Measurements from ENCODE around the gene ELK4.

The ELK4 gene

DNA sequence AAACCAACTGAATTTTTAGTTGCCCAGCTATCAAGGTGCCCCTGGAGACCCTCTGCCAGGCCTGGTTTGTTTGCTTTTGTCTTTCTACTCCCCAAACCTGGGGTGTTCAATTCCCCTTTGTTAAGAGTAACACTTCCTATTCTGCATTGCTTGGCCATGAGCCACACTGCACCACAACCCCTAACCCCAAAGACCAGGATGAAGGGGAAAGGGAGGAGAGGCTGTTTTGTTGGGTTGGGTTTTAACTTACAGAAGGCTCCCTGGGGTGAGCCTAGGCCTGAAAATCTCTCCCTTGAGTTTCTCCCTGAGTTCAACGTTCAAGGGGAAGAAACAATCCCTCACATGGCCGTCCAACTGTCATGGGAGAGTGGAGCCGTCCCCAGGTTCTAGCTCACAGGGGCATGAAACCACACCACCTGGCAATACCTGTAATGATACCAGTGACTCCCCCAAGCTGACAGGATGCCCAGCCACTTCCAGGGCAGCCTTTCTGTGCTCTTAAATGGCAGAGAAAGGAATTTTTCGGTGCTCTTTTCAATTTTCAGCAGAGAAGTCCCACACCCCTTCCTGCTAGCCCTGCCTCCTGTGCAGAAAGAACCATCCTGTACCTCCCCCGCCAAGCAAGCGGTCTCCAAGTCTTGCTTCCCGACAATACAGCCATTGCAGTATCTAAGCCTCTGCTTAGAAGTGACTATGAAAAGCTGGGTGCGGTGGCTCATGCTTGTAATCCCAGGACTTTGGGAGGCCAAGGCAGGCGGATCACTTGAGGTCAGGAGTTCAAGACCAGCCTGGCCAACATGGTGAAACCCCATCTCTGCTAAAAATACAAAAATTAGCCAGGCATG is 33.6 kb upstream of the ELK4 start:
- Mint-ChIP-seq H3K27ac (peak overlapping the region; percentile 53), H3K4me1 (peaks cover 66% of the 10 kb centered on the region), H3K36me3 (ENCODE audit: low read depth) (no peaks in the 10 kb centered on the region), H3K27me3 (ENCODE audit: low read depth, poor library complexity) (peaks cover 13% of the 10 kb centered on the region), H3K9me3 (no peaks in the 10 kb centered on the region), H3K4me3 (no peak overlapping the region)
- TF ChIP-seq CTCF (IDR thresholded peaks at IDR 0.05) = no peak
- no peak for DNase-seq

DNA sequence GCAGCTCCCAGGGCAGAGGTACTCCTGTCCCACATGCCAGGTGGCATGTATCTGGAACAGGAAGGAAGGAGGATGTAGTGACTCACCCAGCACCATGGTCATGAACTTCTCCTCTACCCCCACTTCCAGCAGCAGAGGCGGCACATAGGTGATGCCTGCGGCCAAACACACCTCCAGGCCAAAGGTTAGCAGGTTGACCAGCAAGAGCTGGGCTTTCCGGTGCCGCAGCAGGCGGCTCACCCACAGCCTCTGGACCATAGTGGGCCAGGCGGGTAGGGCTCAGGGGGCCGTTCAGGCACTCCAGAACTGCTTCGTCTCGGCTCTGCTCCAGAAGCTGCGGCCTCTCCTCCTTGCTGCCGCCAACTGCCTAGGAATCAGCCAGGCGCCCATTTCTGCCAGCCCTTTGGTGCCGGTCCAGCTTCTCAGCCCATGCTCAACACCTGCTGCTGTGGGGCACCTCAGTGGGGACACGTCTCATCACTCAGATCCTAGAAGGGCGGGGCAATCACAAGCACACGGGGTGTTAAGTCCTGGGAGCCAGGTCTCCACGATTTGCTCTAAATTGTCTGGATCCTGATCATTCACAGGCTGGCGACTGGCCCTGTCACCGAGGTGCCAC is 32.7 kb upstream of the ELK4 start:
- peaks cover 66% of the 10 kb centered on the region for H3K4me1 Mint-ChIP-seq
- no peak for DNase-seq

DNA sequence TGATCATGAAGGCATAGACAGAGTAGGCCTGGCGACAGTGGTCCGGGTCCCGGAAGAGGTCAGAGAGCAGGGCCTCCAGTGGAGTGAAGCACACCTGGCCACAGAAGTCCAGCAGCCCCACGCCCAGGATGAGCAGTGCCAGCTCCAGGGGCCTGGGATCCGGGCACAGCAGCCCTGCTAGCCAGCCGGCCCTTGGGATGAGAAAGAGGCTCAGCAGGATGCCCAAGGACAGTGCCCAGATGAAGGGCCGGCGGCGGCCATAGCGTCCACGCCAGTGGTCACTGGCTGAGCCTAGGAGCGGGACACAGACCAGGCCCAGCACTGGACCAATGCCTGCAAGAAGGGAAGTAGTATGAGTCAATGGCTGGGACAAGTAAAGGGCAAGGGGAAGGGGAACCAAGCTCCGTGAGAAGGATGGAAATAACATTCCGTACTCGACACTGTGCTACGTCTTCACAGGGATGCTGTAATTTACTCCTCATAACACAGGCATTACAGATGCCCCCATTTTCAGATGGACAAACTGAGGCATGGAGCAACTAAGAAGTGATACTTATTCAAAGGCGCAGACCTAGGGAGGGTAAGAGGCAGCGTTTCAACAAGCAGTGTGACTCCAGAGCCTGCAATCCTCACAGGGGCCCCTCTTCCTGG is 31.6 kb upstream of the ELK4 start:
- Mint-ChIP-seq H3K27me3 (ENCODE audit: low read depth, poor library complexity) (peaks cover 13% of the 10 kb centered on the region), H3K9me3 (no peaks in the 10 kb centered on the region), H3K27ac (no peak overlapping the region), H3K36me3 (ENCODE audit: low read depth) (no peaks in the 10 kb centered on the region), H3K4me3 (no peak overlapping the region), H3K4me1 (peaks cover 60% of the 10 kb centered on the region)
- DNase-seq = no peak
- TF ChIP-seq CTCF (IDR thresholded peaks at IDR 0.05) = no peak

More for the DNA sequence above, 32.7 kb upstream of the ELK4 start:
- no peak overlapping the region for H3K4me3 Mint-ChIP-seq
- no peak overlapping the region for H3K27ac Mint-ChIP-seq
- TF ChIP-seq CTCF (IDR thresholded peaks at IDR 0.05) = no peak
- peaks cover 17% of the 10 kb centered on the region for H3K27me3 Mint-ChIP-seq (ENCODE audit: low read depth, poor library complexity)
- no peaks in the 10 kb centered on the region for H3K9me3 Mint-ChIP-seq
- H3K36me3 Mint-ChIP-seq (ENCODE audit: low read depth) = no peaks in the 10 kb centered on the region

DNA sequence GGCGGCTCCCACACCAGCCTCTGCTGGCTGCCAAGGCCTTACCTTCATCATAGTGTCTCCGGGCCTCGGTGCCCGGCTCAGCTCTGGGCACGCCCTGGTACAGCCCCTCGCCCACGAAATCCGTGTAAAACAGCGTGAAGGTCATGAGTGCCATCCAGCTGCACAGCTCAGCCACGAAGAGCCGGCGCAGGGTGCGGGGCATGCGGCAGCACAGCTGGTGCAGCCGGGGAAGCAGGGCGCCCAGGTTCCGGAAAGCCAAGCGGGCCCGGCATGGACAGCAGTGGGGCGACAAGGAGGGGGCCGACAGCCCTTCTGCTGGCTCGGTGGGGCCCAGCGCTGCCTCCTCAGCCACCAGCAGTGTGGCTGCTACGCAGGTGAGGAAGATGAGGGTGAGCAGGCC is 31.0 kb upstream of the ELK4 start:
- no peak for DNase-seq
- Mint-ChIP-seq H3K27ac (no peak overlapping the region), H3K4me1 (peaks cover 54% of the 10 kb centered on the region), H3K9me3 (no peaks in the 10 kb centered on the region), H3K4me3 (no peak overlapping the region), H3K27me3 (ENCODE audit: low read depth, poor library complexity) (peaks cover 13% of the 10 kb centered on the region), H3K36me3 (ENCODE audit: low read depth) (no peaks in the 10 kb centered on the region)
- no peak for TF ChIP-seq CTCF (IDR thresholded peaks at IDR 0.05)

GRCh38 chr1:205662135-205662738 is 30.4 kb upstream of the ELK4 start:
- Mint-ChIP-seq H3K4me3 (no peak overlapping the region), H3K4me1 (peaks cover 52% of the 10 kb centered on the region), H3K27me3 (ENCODE audit: low read depth, poor library complexity) (peaks cover 13% of the 10 kb centered on the region), H3K9me3 (no peaks in the 10 kb centered on the region), H3K27ac (no peak overlapping the region), H3K36me3 (ENCODE audit: low read depth) (no peaks in the 10 kb centered on the region)
- TF ChIP-seq CTCF (IDR thresholded peaks at IDR 0.05) = no peak
- no peak for DNase-seq

Measured in nephron progenitor cell (in vitro differentiated cells).